Ecto neural progenitor cell (in vitro differentiated cells): ENCODE data around the gene TRAPPC2L.

Source experiments
- DNase-seq: peaks from one replicate; pipeline ENCODE4 v3.0.0-alpha.2; 2018; ENCODE audit warnings: low spot score

Gene TRAPPC2L

GRCh38 chr16:88856828-88857727 is at the start of gene TRAPPC2L, which contains the start of gene GALNS:
Gene TRAPPC2L, plus strand, starts transcription at chr16:88857127. Its CDS starts 24 bp downstream, at chr16:88857151.
Gene GALNS, minus strand, starts transcription at chr16:88856947. Its CDS starts 70 bp downstream, at chr16:88856877.
- peak; percentile 100 for DNase-seq

- no peak for DNase-seq
Observed at GRCh38 chr16:88807142-88807625, 49.7 kb upstream of the TRAPPC2L start.

- no peak for DNase-seq
Observed at GRCh38 chr16:88807626-88808453, 49.1 kb upstream of the TRAPPC2L start.

- no peak for DNase-seq
Observed at GRCh38 chr16:88809068-88809675, 47.8 kb upstream of the TRAPPC2L start.

GRCh38 chr16:88809676-88810165 is 47.2 kb upstream of the TRAPPC2L start:
- no peak for DNase-seq

GRCh38 chr16:88810166-88810911 is 46.6 kb upstream of the TRAPPC2L start:
- no peak for DNase-seq

GRCh38 chr16:88810912-88811768 is 45.8 kb upstream of the TRAPPC2L start:
- DNase-seq: peak; percentile 66

- peak; percentile 98 for DNase-seq
Observed at GRCh38 chr16:88811769-88812512, 45.0 kb upstream of the TRAPPC2L start, which contains the start of gene APRT. Gene APRT, minus strand, starts transcription at chr16:88811928. Its CDS starts 29 bp downstream, at chr16:88811899.

GRCh38 chr16:88812513-88813268 is 44.2 kb upstream of the TRAPPC2L start:
- no peak for DNase-seq

- DNase-seq: no peak
Observed at GRCh38 chr16:88813269-88814143, 43.4 kb upstream of the TRAPPC2L start.

GRCh38 chr16:88814144-88814502 is 42.8 kb upstream of the TRAPPC2L start:
- no peak for DNase-seq

- DNase-seq: no peak
Observed at GRCh38 chr16:88815227-88815626, 41.7 kb upstream of the TRAPPC2L start.

GRCh38 chr16:88815901-88816589 is 40.9 kb upstream of the TRAPPC2L start:
- DNase-seq: no peak

- no peak for DNase-seq
Observed at GRCh38 chr16:88816736-88817535, 40.0 kb upstream of the TRAPPC2L start.

- no peak for DNase-seq
Observed at GRCh38 chr16:88817785-88818574, 38.9 kb upstream of the TRAPPC2L start.

- DNase-seq: no peak
Observed at GRCh38 chr16:88818575-88818874, 38.4 kb upstream of the TRAPPC2L start.
